K562 (cell line): ENCODE measurements around the gene UGT1A3. TPM values are rescaled to one million over a fixed set of nuclear protein-coding genes. Genes with fewer than 3 reads are reported as not detected.

Source experiments
- AFF1 ChIP-seq, 2 experiments: fragments of 450-650 bp; IDR thresholded peaks; 2 replicates each; pipeline ENCODE4 v1.6.1; 2018; ENCODE audit warnings: mild to moderate bottlenecking in 2 of 2, low read depth in 1 of 2; ENCODE audit not compliant: partially characterized antibody in 2 of 2
- ARHGAP35 ChIP-seq: fragments of 450-650 bp; IDR thresholded peaks from 2 replicates; pipeline ENCODE4 v1.6.1; 2018; ENCODE audit not compliant: partially characterized antibody
- FIP1L1 ChIP-seq: fragments of 200-400 bp; formaldehyde crosslinking; IDR thresholded peaks from 2 replicates; pipeline ENCODE4 v1.6.1; 2018; ENCODE audit warnings: mild to moderate bottlenecking, low read depth, low read length; ENCODE audit not compliant: poor library complexity, severe bottlenecking
- FOXK1 ChIP-seq: sonication (generic); formaldehyde crosslinking; IDR thresholded peaks from 2 replicates; pipeline ENCODE4 v1.8.0; 2022; ENCODE audit warnings: missing genetic modification reagents, mild to moderate bottlenecking, borderline replicate concordance
- HDAC3 ChIP-seq: fragments of 450-650 bp; IDR thresholded peaks from 2 replicates; pipeline ENCODE4 v1.6.1; 2018; ENCODE audit warnings: borderline replicate concordance, mild to moderate bottlenecking, moderate library complexity; ENCODE audit not compliant: partially characterized antibody
- HMG20A ChIP-seq: fragments of 450-650 bp; formaldehyde crosslinking; conservative IDR thresholded peaks from 2 replicates; pipeline ENCODE4 v1.4.0; 2020; ENCODE audit warnings: mild to moderate bottlenecking, mixed read lengths
- HMG20B ChIP-seq: fragments of 250-450 bp; sonication (Bioruptor Pico); IDR thresholded peaks from 2 replicates; pipeline ENCODE4 v1.5.0; 2021; ENCODE audit warnings: mild to moderate bottlenecking
- HMGN3 ChIP-seq: IDR thresholded peaks from 2 replicates; pipeline ENCODE4 v1.6.1; 2011; ENCODE audit warnings: borderline replicate concordance, low read depth, mild to moderate bottlenecking, mixed read lengths, low read length; ENCODE audit not compliant: insufficient read length; ENCODE audit errors: extremely low read depth
- HOXB6 ChIP-seq: fragments of 250-450 bp; sonication (Bioruptor Pico); IDR thresholded peaks from 2 replicates; pipeline ENCODE4 v1.5.1; 2022; ENCODE audit warnings: mild to moderate bottlenecking, borderline replicate concordance
- KLF1 ChIP-seq: fragments of 450-650 bp; IDR thresholded peaks from 2 replicates; pipeline ENCODE4 v1.6.1; 2016; ENCODE audit warnings: missing genetic modification characterization, missing compliant biosample characterization
- KLF10 ChIP-seq: fragments of 250-450 bp; sonication (Bioruptor Pico); IDR thresholded peaks from 2 replicates; pipeline ENCODE4 v1.6.1; 2021; ENCODE audit warnings: matching md5 sums
- KLF6 ChIP-seq: fragments of 250-450 bp; sonication (Bioruptor Pico); IDR thresholded peaks from 2 replicates; pipeline ENCODE4 v1.4.0; 2020; ENCODE audit warnings: mild to moderate bottlenecking, moderate library complexity, borderline replicate concordance
- MIER1 ChIP-seq: fragments of 450-650 bp; IDR thresholded peaks from 2 replicates; pipeline ENCODE4 v1.6.1; 2016; ENCODE audit warnings: antibody characterized with exemption, mild to moderate bottlenecking, low read depth
- MTF1 ChIP-seq: fragments of 250-450 bp; sonication (Bioruptor Pico); IDR thresholded peaks from 2 replicates; pipeline ENCODE4 v1.9.0; 2021; ENCODE audit warnings: moderate library complexity, mild to moderate bottlenecking, inconsistent platforms, borderline replicate concordance
- NR2C1 ChIP-seq, 2 experiments: fragments of 450-650 bp; IDR thresholded peaks; 2 replicates each; pipeline ENCODE4 v1.6.1; 2017; ENCODE audit warnings: mild to moderate bottlenecking in 2 of 2, antibody characterized with exemption in 1 of 2, inconsistent platforms in 1 of 2, missing compliant biosample characterization in 1 of 2, missing genetic modification characterization in 1 of 2
- NR3C1 ChIP-seq: sonication (generic); formaldehyde crosslinking; IDR thresholded peaks from 2 replicates; pipeline ENCODE4 v1.8.1; 2022; ENCODE audit warnings: missing genetic modification reagents
- PRMT5 ChIP-seq: sonication (generic); formaldehyde crosslinking; IDR thresholded peaks from 2 replicates; pipeline ENCODE4 v1.5.0; 2020; ENCODE audit warnings: missing genetic modification reagents
- RBM39 ChIP-seq: fragments of 200-400 bp; formaldehyde crosslinking; optimal IDR thresholded peaks from 2 replicates; pipeline ENCODE3; 2018; ENCODE audit warnings: low read depth, low read length
- U2AF1 ChIP-seq: fragments of 200-400 bp; formaldehyde crosslinking; optimal IDR thresholded peaks from 2 replicates; pipeline ENCODE3; 2017; ENCODE audit warnings: mild to moderate bottlenecking, low read depth, low read length, moderate library complexity
- ZEB2 ChIP-seq: fragments of 450-650 bp; IDR thresholded peaks from 2 replicates; pipeline ENCODE4 v1.6.1; 2016
- ZFP30 ChIP-seq: fragments of 250-450 bp; sonication (Bioruptor Pico); IDR thresholded peaks from 2 replicates; pipeline ENCODE4 v1.8.0; 2022; ENCODE audit warnings: moderate library complexity, mild to moderate bottlenecking, inconsistent platforms, borderline replicate concordance
- ZFX ChIP-seq: sonication (generic); formaldehyde crosslinking; IDR thresholded peaks from 2 replicates; pipeline ENCODE4 v1.8.0; 2022; ENCODE audit warnings: mild to moderate bottlenecking, missing genetic modification reagents, moderate library complexity
- ZNF12 ChIP-seq: sonication (generic); formaldehyde crosslinking; IDR thresholded peaks from 2 replicates; pipeline ENCODE4 v1.4.0; 2020; ENCODE audit warnings: mild to moderate bottlenecking, missing genetic modification reagents
- ZNF561 ChIP-seq: fragments of 450-650 bp; formaldehyde crosslinking; conservative IDR thresholded peaks from 2 replicates; pipeline ENCODE4 v1.4.0; 2020; ENCODE audit warnings: mild to moderate bottlenecking, moderate library complexity
- polyA plus RNA-seq, 8 experiments: library from polyadenylated mRNA; depleted of rRNA in 4 of 8; stranded (reverse) in 5 of 8; unstranded in 3 of 8; fragments of >200 nt; fragmentation: Nextera tagmentation in 2 of 8; fragmentation: Illumina TruSeq in 1 of 8; extraction: Ambion mirVana in 2 of 8; extraction: Trizol in 1 of 8; gene quantifications; 2 replicates each; pipeline versions ENCODE4 v1.2.1 to v1.2.3, GENCODE V29; 2011 to 2014; ENCODE audit warnings: inconsistent platforms in 1 of 8, missing spikeins in 1 of 8
- total RNA-seq, 7 experiments: library from RNA; depleted of rRNA in 6 of 7; stranded (reverse); fragments of >200 nt in 6 of 7; fragmentation: Illumina TruSeq in 2 of 7; extraction: Trizol in 2 of 7; gene quantifications; 2 replicates each; pipeline versions ENCODE4 v1.2.1 to v1.2.3, GENCODE V29; 2011 to 2021; ENCODE audit warnings: low replicate concordance in 1 of 7
- TF ChIP-seq, protein P1 (sequence below): fragments of 250-450 bp; sonication (Bioruptor Pico); IDR thresholded peaks from 2 replicates; pipeline ENCODE4 v1.5.0; 2021
- TF ChIP-seq, protein P2 (sequence below): fragments of 250-450 bp; sonication (Bioruptor Pico); IDR thresholded peaks from 2 replicates; pipeline ENCODE4 v1.6.1; 2021; ENCODE audit warnings: mild to moderate bottlenecking

UGT1A3 gene
- total and polyA plus RNA-seq, 9 of the 15 experiments (the other 6 are each of a cell fraction or from before 2014, with no cell fraction given) = not detected

GRCh38 chr2:233700028-233700635, 28.7 kb upstream of the UGT1A3 start (continued):
- no peak for TF ChIP-seq MIER1
- TF ChIP-seq HMG20B (CRISPR knock-in tag) = no peak
- no peak for TF ChIP-seq HMG20A (CRISPR knock-in tag)
- TF ChIP-seq HDAC3 = peak; percentile 59
- TF ChIP-seq MTF1 (CRISPR knock-in tag) = no peak
- no peak for TF ChIP-seq KLF6 (CRISPR knock-in tag)
- TF ChIP-seq ZNF12 = no peak
- TF ChIP-seq FIP1L1 = no peak
- TF ChIP-seq KLF10 (CRISPR knock-in tag) = no peak
- peak; percentile 44 for TF ChIP-seq HMGN3
- no peak for TF ChIP-seq ZEB2
- no peak for TF ChIP-seq ZNF561 (CRISPR knock-in tag)
- no peak for TF ChIP-seq HOXB6 (CRISPR knock-in tag)
- TF ChIP-seq, protein P1, sequence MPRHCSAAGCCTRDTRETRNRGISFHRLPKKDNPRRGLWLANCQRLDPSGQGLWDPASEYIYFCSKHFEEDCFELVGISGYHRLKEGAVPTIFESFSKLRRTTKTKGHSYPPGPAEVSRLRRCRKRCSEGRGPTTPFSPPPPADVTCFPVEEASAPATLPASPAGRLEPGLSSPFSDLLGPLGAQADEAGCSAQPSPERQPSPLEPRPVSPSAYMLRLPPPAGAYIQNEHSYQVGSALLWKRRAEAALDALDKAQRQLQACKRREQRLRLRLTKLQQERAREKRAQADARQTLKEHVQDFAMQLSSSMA = no peak
- TF ChIP-seq NR2C1 (IDR thresholded peaks at IDR 0.05) = no peak
- TF ChIP-seq NR2C1 (tag; IDR thresholded peaks at IDR 0.05) = no peak
- TF ChIP-seq ARHGAP35 = no peak
- TF ChIP-seq NR3C1 = no peak
- no peak for TF ChIP-seq PRMT5 (CRISPR knock-in tag)
- no peak for TF ChIP-seq FOXK1
- no peak for TF ChIP-seq U2AF1
- no peak for TF ChIP-seq ZFP30 (CRISPR knock-in tag)
- TF ChIP-seq, protein P2, sequence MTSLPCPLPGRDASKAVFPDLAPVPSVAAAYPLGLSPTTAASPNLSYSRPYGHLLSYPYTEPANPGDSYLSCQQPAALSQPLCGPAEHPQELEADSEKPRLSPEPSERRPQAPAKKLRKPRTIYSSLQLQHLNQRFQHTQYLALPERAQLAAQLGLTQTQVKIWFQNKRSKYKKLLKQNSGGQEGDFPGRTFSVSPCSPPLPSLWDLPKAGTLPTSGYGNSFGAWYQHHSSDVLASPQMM (CRISPR knock-in tag) = no peak
- TF ChIP-seq RBM39 = no peak
- no peak for TF ChIP-seq ZFX
- TF ChIP-seq KLF1 (tag) = no peak
- TF ChIP-seq AFF1 (IDR thresholded peaks at IDR 0.05; ENCODE audit: low read depth in 1 of 2, partially characterized antibody in 2 of 2) = no peak
